Heart right ventricle (tissue), 16 donors: ENCODE data around the gene GRIA1. TPM values are rescaled to one million over a fixed set of nuclear protein-coding genes. Genes with fewer than 3 reads are reported as not detected.

ENCODE experiments used
- ATAC-seq, 8 donors: fragments of 200-7000 bp; cut with Tn5 transposase; one replicate each; pipeline ENCODE4 v1.9.1; 2020; ENCODE audit warnings: mild to moderate bottlenecking in 8 of 8, moderate library complexity in 8 of 8, moderate number of reproducible peaks in 1 of 8
- DNase-seq, 2 donors: peaks; one replicate each; pipeline ENCODE4 v3.0.0-alpha.2; 2020
- H3K27ac ChIP-seq, 10 donors: fragments of 200-600 bp; sonication (generic) in 2 of 10; one replicate each; pipeline versions ENCODE4 v1.5.0 to v1.8.0; 2020 to 2022; ENCODE audit warnings: mild to moderate bottlenecking in 3 of 10
- H3K27me3 ChIP-seq, 7 donors: fragments of 200-600 bp; one replicate each; pipeline ENCODE4 v1.8.0; 2021 to 2022; ENCODE audit warnings: mild to moderate bottlenecking in 2 of 7
- H3K36me3 ChIP-seq, 9 donors: fragments of 200-600 bp; sonication (generic) in 1 of 9; one replicate each; pipeline versions ENCODE4 v1.5.0 to v1.8.0; 2020 to 2022; ENCODE audit warnings: mild to moderate bottlenecking in 2 of 9
- H3K4me1 ChIP-seq, 9 donors: fragments of 200-600 bp; sonication (generic) in 1 of 9; one replicate each; pipeline versions ENCODE4 v1.5.0 to v1.8.0; 2020 to 2022; ENCODE audit warnings: mild to moderate bottlenecking in 4 of 9
- H3K4me3 ChIP-seq, 10 donors: fragments of 200-600 bp; sonication (generic) in 2 of 10; one replicate each; pipeline versions ENCODE4 v1.5.0 to v1.8.0; 2020 to 2022; ENCODE audit warnings: mild to moderate bottlenecking in 7 of 10, moderate library complexity in 2 of 10
- H3K9me3 ChIP-seq, 11 donors: fragments of 200-600 bp in 10 of 11; sonication (generic) in 2 of 11; one replicate each; pipeline versions ENCODE4 v1.5.0 to v1.8.0; 2013 to 2022; ENCODE audit warnings: mild to moderate bottlenecking in 2 of 11, control low read depth in 1 of 11, moderate library complexity in 1 of 11
- CTCF ChIP-seq, 9 donors: fragments of 200-600 bp; sonication (generic) in 2 of 9; IDR thresholded peaks; one replicate each; pipeline versions ENCODE4 v1.5.0 to v1.8.0; 2021 to 2022; ENCODE audit warnings: antibody characterized with exemption in 9 of 9, mild to moderate bottlenecking in 5 of 9, moderate library complexity in 1 of 9
- WGBS, 2 donors: extraction: QIAGEN DNeasy Blood & Tissue Kit; methylation state at CpG; one replicate each; pipeline ENCODE4 v1.1.7; 2013; ENCODE audit warnings: inconsistent platforms in 1 of 2; 5-methylcytosine and 5-hydroxymethylcytosine counted together
- intact Hi-C, 10 donors: fragments of 100-400 bp; cut with DNase I; formaldehyde crosslinking; loops; one replicate each; pipeline versions ENCODE4 v1.11.1 to v1.14.2; 2022
- polyA plus RNA-seq, 2 donors: library from polyadenylated mRNA; stranded (reverse); fragments of 200-250 nt; gene quantifications; one replicate each; pipeline ENCODE4 v1.2.3, GENCODE V29; 2013
- total RNA-seq, 10 donors: library from RNA; stranded (reverse); fragmentation: NEBNext Ultra II Directional in 3 of 10; extraction: Animal tissue kit (Norgen Biotek cat#: 25700) in 3 of 10; gene quantifications; one replicate each; pipeline versions ENCODE4 v1.2.1 to v1.2.4, GENCODE V29; 2021 to 2023
- donor health status: Arrhythmogenic right ventricular cardiomyopathy.
- donor health status: ischemic (EF 13 %, LVEDD 7.1; RV severe dilation, severe dysfunction).
- donor health status: healthy with polysubstance abuse.
- donor health status: DM: no; HTN: yes; CAD: no.
- donor health status: DM: no; HTN: no; CAD: no.
- donor health status: ischemic (EF 25% LVEDD 6.9; RV normal size, moderate dysfunction).
- donor health status: ischemic (EF 25% LVEDD 5.7; RV mildly dilated, moderate dysfunction).
- donor health status: healthy.
- donor health status: DM: yes; HTN: yes; CAD: no.
- donor health status: Ischemic cardiomyopathy.
- donor health status: ischemic (EF 35%, LVEDD 5.7; RV mildly dilated, moderate dysfunction).
- donor health status: nonischemic (EF 11% LVEDD 7.7; RV severe dilation, severe dysfunction).
- donor health status: DM: yes; HTN: yes; CAD: no.
- donor health status: PGD.
- donor health status: ischemic (EF 29% LVEDD 5.4; RV normal size, mild dysfunction).
- donor health status: nonischemic (EF 23%, LVEDD 6.1; RV moderate dilation, normal function).

GRIA1 gene
- total and polyA plus RNA-seq, 12 donors = 0.04 to 0.49 (median 0.23) TPM; not detected in 3

DNA sequence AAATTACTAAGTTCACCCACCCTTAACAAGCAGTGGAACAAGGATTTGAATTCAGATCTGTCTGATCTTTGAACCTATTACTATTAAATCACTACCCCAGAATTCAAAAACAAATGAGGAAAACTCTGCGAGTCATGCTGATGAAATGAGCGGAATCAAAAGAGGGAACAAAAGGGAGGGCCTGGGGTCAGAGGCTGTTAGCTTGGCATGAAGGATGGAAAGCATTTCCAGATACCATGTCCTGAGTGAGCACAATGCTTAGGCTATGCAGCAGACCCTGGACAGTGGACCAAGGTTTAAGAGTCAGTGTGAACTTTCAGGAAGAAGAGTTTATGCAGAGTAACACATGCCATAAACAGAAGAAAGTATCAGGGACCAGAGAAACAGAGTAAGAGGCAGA, 30.5 kb downstream of the GRIA1 start:
- Histone ChIP-seq H3K27ac (no peak overlapping the region), H3K36me3 (no peaks in the 10 kb centered on the region), H3K4me3 (no peak overlapping the region), H3K4me1 (peaks cover 0 to 20% (median 4%) of the 10 kb centered on the region in 9 donors), H3K9me3 (no peaks in the 10 kb centered on the region), H3K27me3 (no peaks in the 10 kb centered on the region)
- DNase-seq (no peak), ATAC-seq (no peak)
- intact Hi-C loops = no loop called here
- TF ChIP-seq CTCF (IDR thresholded peaks at IDR 0.05) = no peak
- 90 to 95% methylated on average over 2 of the region's 2 CpGs for WGBS, 2 donors

DNA sequence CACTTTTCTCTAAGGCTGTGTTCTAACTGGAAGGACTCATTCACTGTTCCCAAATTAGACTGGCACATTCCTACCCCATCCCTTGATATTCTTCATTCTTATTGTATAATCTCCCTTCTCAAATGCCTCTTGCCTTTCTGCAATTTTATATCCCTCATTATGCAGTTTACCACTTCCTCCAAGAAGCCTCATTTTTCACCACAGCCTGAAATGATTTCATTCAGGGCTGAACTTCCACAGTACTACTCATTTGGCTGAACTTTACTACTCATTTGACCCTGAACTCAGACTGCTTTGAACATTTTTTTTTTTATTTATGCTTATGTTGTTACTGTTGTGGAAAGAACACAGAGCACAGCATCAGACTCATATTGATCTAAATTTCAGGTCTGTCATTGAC, 32.7 kb downstream of the GRIA1 start:
- ATAC-seq (peak in 2 of 8 donors; percentile 20 to 47), DNase-seq (no peak)
- H3K4me3 ChIP-seq = no peak overlapping the region
- H3K4me1 ChIP-seq = peaks cover 0 to 20% (median 4%) of the 10 kb centered on the region in 9 donors
- TF ChIP-seq CTCF (IDR thresholded peaks at IDR 0.05) = no peak
- no peak overlapping the region for H3K27ac ChIP-seq
- intact Hi-C loops = no loop called here
- H3K36me3 ChIP-seq = no peaks in the 10 kb centered on the region
- no peaks in the 10 kb centered on the region for H3K27me3 ChIP-seq
- H3K9me3 ChIP-seq = no peaks in the 10 kb centered on the region

- TF ChIP-seq CTCF (IDR thresholded peaks at IDR 0.05) = no peak
- WGBS, 2 donors = 46 to 74% methylated on average over 5 of the region's 5 CpGs
- H3K27me3 ChIP-seq = no peaks in the 10 kb centered on the region
- no peak overlapping the region for H3K27ac ChIP-seq
- intact Hi-C loops = no loop called here
- no peaks in the 10 kb centered on the region for H3K9me3 ChIP-seq
- peak; percentile 9 to 18 for DNase-seq
- H3K4me3 ChIP-seq = no peak overlapping the region
- peak in 2 of 8 donors; percentile 18 to 39 for ATAC-seq
- H3K36me3 ChIP-seq = no peaks in the 10 kb centered on the region
- H3K4me1 ChIP-seq = peaks cover 0 to 20% (median 4%) of the 10 kb centered on the region in 9 donors
Measured at GRCh38 chr5:153523831-153524230, 33.4 kb downstream of the GRIA1 start.

DNA sequence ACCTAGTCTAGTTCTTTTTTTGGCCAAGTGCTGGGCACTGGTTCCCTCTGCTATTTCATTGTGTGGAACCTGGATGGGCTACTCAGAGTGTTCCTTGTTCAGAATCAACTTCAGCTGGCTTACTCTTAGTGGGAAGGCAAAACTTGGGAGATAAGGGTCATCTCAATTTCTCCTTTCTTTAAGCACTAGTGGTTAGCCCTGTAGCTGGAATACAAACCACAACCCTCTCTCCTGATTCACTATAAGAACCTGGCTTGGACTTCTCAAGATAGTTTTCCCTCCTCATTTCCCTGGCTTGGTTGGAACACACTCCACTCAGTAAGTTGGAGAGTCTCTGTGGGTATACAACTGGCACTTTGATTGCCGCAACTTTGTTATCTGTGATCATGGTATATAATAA, 35.1 kb downstream of the GRIA1 start:
- ATAC-seq = no peak
- Histone ChIP-seq H3K4me3 (no peak overlapping the region), H3K9me3 (no peaks in the 10 kb centered on the region), H3K36me3 (no peaks in the 10 kb centered on the region), H3K27me3 (no peaks in the 10 kb centered on the region), H3K4me1 (peaks cover 0 to 20% (median 4%) of the 10 kb centered on the region in 9 donors), H3K27ac (no peak overlapping the region)
- TF ChIP-seq CTCF (IDR thresholded peaks at IDR 0.05) = no peak
- no peak for DNase-seq
- 93 to 96% methylated on average over 1 of the region's 1 CpG for WGBS, 2 donors
- intact Hi-C loops = no loop called here
